ENCODE measurements around the gene RAD51B.
"Not testable (repeated sequence)": the region's sequence is repeated elsewhere in the genome, so short reads cannot be mapped to it uniquely, and the experiment has no call there.

The RAD51B gene

GRCh38 chr14:68106905-68107304, 287.3 kb downstream of the RAD51B start:
- no peaks in the 10 kb centered on the region for H4K20me1 ChIP-seq
- peaks cover 11% of the 10 kb centered on the region for H3K9me3 ChIP-seq
- no peaks in the 10 kb centered on the region for H3K27me3 ChIP-seq
- H3K4me2 ChIP-seq: no peak overlapping the region
- no peaks in the 10 kb centered on the region; the same call in 1 of the 2 replicates for H3K4me1 ChIP-seq
- H3K4me3 ChIP-seq: no peak overlapping the region
- peaks cover 5% of the 10 kb centered on the region for H3K36me3 ChIP-seq
- TF ChIP-seq Cebpa-rat (IDR thresholded peaks at IDR 0.05): no peak
- no peak overlapping the region for H3K27ac ChIP-seq
- no peak overlapping the region for H3K9ac ChIP-seq

- no peak for TF ChIP-seq Cebpa-rat (IDR thresholded peaks at IDR 0.05)
- Histone ChIP-seq H4K20me1 (no peaks in the 10 kb centered on the region), H3K4me1 (no peaks in the 10 kb centered on the region; the same call in 1 of the 2 replicates), H3K36me3 (no peaks in the 10 kb centered on the region), H3K4me2 (no peak overlapping the region), H3K9me3 (no peaks in the 10 kb centered on the region), H3K4me3 (no peak overlapping the region), H3K27me3 (no peaks in the 10 kb centered on the region), H3K27ac (no peak overlapping the region), H3K9ac (no peak overlapping the region)
Observed at GRCh38 chr14:68109132-68109900, 289.7 kb downstream of the RAD51B start.

GRCh38 chr14:68111097-68111852, 291.7 kb downstream of the RAD51B start:
- H3K27me3 ChIP-seq: no peaks in the 10 kb centered on the region
- no peak overlapping the region for H3K9ac ChIP-seq
- H3K4me2 ChIP-seq: no peak overlapping the region
- H4K20me1 ChIP-seq: no peaks in the 10 kb centered on the region
- H3K4me3 ChIP-seq: no peak overlapping the region
- no peaks in the 10 kb centered on the region; the same call in 1 of the 2 replicates for H3K4me1 ChIP-seq
- no peak for TF ChIP-seq Cebpa-rat (IDR thresholded peaks at IDR 0.05)
- H3K27ac ChIP-seq: no peak overlapping the region
- H3K36me3 ChIP-seq: no peaks in the 10 kb centered on the region
- no peaks in the 10 kb centered on the region for H3K9me3 ChIP-seq

GRCh38 chr14:68111853-68112270, 292.3 kb downstream of the RAD51B start:
- H3K27me3 ChIP-seq: no peaks in the 10 kb centered on the region
- no peaks in the 10 kb centered on the region for H3K9me3 ChIP-seq
- H3K27ac ChIP-seq: no peak overlapping the region
- H3K4me3 ChIP-seq: no peak overlapping the region
- no peaks in the 10 kb centered on the region; the same call in 1 of the 2 replicates for H3K4me1 ChIP-seq
- no peaks in the 10 kb centered on the region for H3K36me3 ChIP-seq
- H4K20me1 ChIP-seq: no peaks in the 10 kb centered on the region
- TF ChIP-seq Cebpa-rat (IDR thresholded peaks at IDR 0.05): no peak
- H3K4me2 ChIP-seq: no peak overlapping the region
- no peak overlapping the region for H3K9ac ChIP-seq

GRCh38 chr14:68112442-68112841, 292.9 kb downstream of the RAD51B start:
- no peak overlapping the region for H3K9ac ChIP-seq
- no peak overlapping the region for H3K27ac ChIP-seq
- H3K4me1 ChIP-seq: no peaks in the 10 kb centered on the region; the same call in 1 of the 2 replicates
- H3K36me3 ChIP-seq: no peaks in the 10 kb centered on the region
- no peak for TF ChIP-seq Cebpa-rat (IDR thresholded peaks at IDR 0.05)
- H3K27me3 ChIP-seq: no peaks in the 10 kb centered on the region
- H3K9me3 ChIP-seq: no peaks in the 10 kb centered on the region
- H4K20me1 ChIP-seq: no peaks in the 10 kb centered on the region
- no peak overlapping the region for H3K4me2 ChIP-seq
- no peak overlapping the region for H3K4me3 ChIP-seq

GRCh38 chr14:68113343-68113930, 293.9 kb downstream of the RAD51B start:
- Histone ChIP-seq H3K27ac (no peak overlapping the region), H3K27me3 (no peaks in the 10 kb centered on the region), H3K9ac (no peak overlapping the region), H3K36me3 (no peaks in the 10 kb centered on the region), H3K4me3 (no peak overlapping the region), H4K20me1 (no peaks in the 10 kb centered on the region), H3K4me2 (no peak overlapping the region), H3K4me1 (no peaks in the 10 kb centered on the region; the same call in 1 of the 2 replicates), H3K9me3 (no peaks in the 10 kb centered on the region)
- no peak for TF ChIP-seq Cebpa-rat (IDR thresholded peaks at IDR 0.05)

GRCh38 chr14:68115952-68116351, 296.4 kb downstream of the RAD51B start:
- not testable (repeated sequence) for H4K20me1 ChIP-seq, H3K9ac ChIP-seq, H3K27ac ChIP-seq, H3K27me3 ChIP-seq, H3K4me1 ChIP-seq, H3K36me3 ChIP-seq, H3K4me2 ChIP-seq, H3K9me3 ChIP-seq, H3K4me3 ChIP-seq

- no peak for TF ChIP-seq Cebpa-rat (IDR thresholded peaks at IDR 0.05)
- no peaks in the 10 kb centered on the region for H3K27me3 ChIP-seq
- no peak overlapping the region for H3K4me2 ChIP-seq
- no peak overlapping the region for H3K27ac ChIP-seq
- H3K36me3 ChIP-seq: no peaks in the 10 kb centered on the region
- H4K20me1 ChIP-seq: no peaks in the 10 kb centered on the region
- H3K4me1 ChIP-seq: no peaks in the 10 kb centered on the region
- H3K9ac ChIP-seq: no peak overlapping the region
- H3K4me3 ChIP-seq: no peak overlapping the region
- H3K9me3 ChIP-seq: no peaks in the 10 kb centered on the region; the same call in 1 of the 2 replicates
Observed at GRCh38 chr14:68122651-68123050, 303.1 kb downstream of the RAD51B start.

- Histone ChIP-seq H3K4me3 (no peak overlapping the region), H3K36me3 (no peaks in the 10 kb centered on the region), H3K4me1 (no peaks in the 10 kb centered on the region), H3K9me3 (no peaks in the 10 kb centered on the region; the same call in 1 of the 2 replicates), H3K27me3 (no peaks in the 10 kb centered on the region), H4K20me1 (no peaks in the 10 kb centered on the region), H3K4me2 (no peak overlapping the region), H3K27ac (no peak overlapping the region), H3K9ac (no peak overlapping the region)
- no peak for TF ChIP-seq Cebpa-rat (IDR thresholded peaks at IDR 0.05)
Observed at GRCh38 chr14:68124050-68124449, 304.5 kb downstream of the RAD51B start.
